ENCODE data around the gene MOB3A. TPM values are rescaled to one million over a fixed set of nuclear protein-coding genes. Genes with fewer than 3 reads are reported as not detected.

Gene MOB3A
- total and polyA plus RNA-seq, 2 of the 13 experiments (the other 11 are each of a cell fraction or from before 2014, with no cell fraction given), result 3.5 to 17.8 TPM

- TF ChIP-seq ZNF121 (CRISPR knock-in tag; IDR thresholded peaks at IDR 0.05), result no peak
- no peak for TF ChIP-seq NFKBIZ (CRISPR knock-in tag; IDR thresholded peaks at IDR 0.05)
- TF ChIP-seq SNAPC2 (CRISPR knock-in tag; IDR thresholded peaks at IDR 0.05), result no peak
- no peak for TF ChIP-seq CHD2 (IDR thresholded peaks at IDR 0.05; ENCODE audit: low read depth, low read length)
- TF ChIP-seq ATF2 (CRISPR knock-in tag; IDR thresholded peaks at IDR 0.05), result no peak
- TF ChIP-seq ZNF460 (CRISPR knock-in tag; IDR thresholded peaks at IDR 0.05; ENCODE audit: borderline replicate concordance), result no peak
- TF ChIP-seq PRDM4 (CRISPR knock-in tag; IDR thresholded peaks at IDR 0.05; ENCODE audit: borderline replicate concordance), result no peak
- peak; percentile 80 for TF ChIP-seq ZNF407 (CRISPR knock-in tag; IDR thresholded peaks at IDR 0.05; ENCODE audit: not compliant biosample characterization)
- peak; percentile 19; the same call in 1 of the 2 replicates for TF ChIP-seq ZBTB26 (CRISPR knock-in tag; IDR thresholded peaks at IDR 0.05; ENCODE audit: borderline replicate concordance)
- no peak for TF ChIP-seq ZNF674 (CRISPR knock-in tag; IDR thresholded peaks at IDR 0.05; ENCODE audit: low read depth)
- TF ChIP-seq REPIN1 (CRISPR knock-in tag; IDR thresholded peaks at IDR 0.05; ENCODE audit: borderline replicate concordance, low read depth), result no peak
- no peak for TF ChIP-seq PREB (CRISPR knock-in tag; IDR thresholded peaks at IDR 0.05)
- TF ChIP-seq ZBTB3 (CRISPR knock-in tag; IDR thresholded peaks at IDR 0.05; ENCODE audit: borderline replicate concordance, low read depth), result no peak; the same call in 1 of the 2 replicates
- no peak for TF ChIP-seq KLF11 (CRISPR knock-in tag; IDR thresholded peaks at IDR 0.05)
Measured at GRCh38 chr19:2064788-2065524, 31.2 kb downstream of the MOB3A start (continued).

Data from HepG2 (cell line).